K562 (cell line): ENCODE data around the gene GLCCI1. TPM values are rescaled to one million over a fixed set of nuclear protein-coding genes. Genes with fewer than 3 reads are reported as not detected.

ENCODE experiments used
- ATAC-seq: fragments of 200-7000 bp; cut with Tn5 transposase; 3 replicates; pipeline ENCODE4 v1.9.1; 2020; ENCODE audit warnings: moderate library complexity
- BruUV-seq: library from RNA; stranded (reverse); fragments of 400-500 nt; replicated peaks from 2 replicates; lab custom pipeline; 2021; lab: Mats Ljungman, UMichigan
- CTCF ChIA-PET: fragments of 300-600 bp; formaldehyde crosslinking; extraction: SDS; loops from one replicate; lab custom pipeline; 2021; ENCODE audit warnings: low intra/inter-chr PET ratio; lab: Yijun Ruan, JAX
- POLR2A ChIA-PET: fragments of 300-600, 350-650 bp; sonication (Branson Sonifier 250); formaldehyde crosslinking; extraction: SDS; loops from one replicate; lab custom pipeline; 2021; ENCODE audit warnings: antibody characterized with exemption, inconsistent platforms; lab: Yijun Ruan, JAX
- DNase-seq, 4 experiments: peaks; one replicate each; pipeline versions ENCODE4 v3.0.0 to v3.0.0-alpha.2; 2011 to 2018; ENCODE audit warnings: low spot score in 3 of 4, mixed read lengths in 3 of 4; ENCODE audit errors: extremely low read depth in 1 of 4
- FAIRE-seq: peaks from 2 replicates; lab custom pipeline; 2011; peaks lifted over from hg19 to GRCh38; lab: Jason Lieb, UNC
- H2AFZ ChIP-seq: 2 replicates; pipeline ENCODE4 v1.6.0; 2011; ENCODE audit warnings: low read depth, low read length, control low read depth, inconsistent platforms
- H3K27ac ChIP-seq: fragments of 200-600 bp; 3 replicates; pipeline ENCODE4 v1.8.0; 2011; ENCODE audit warnings: low read depth, mild to moderate bottlenecking, control low read depth, inconsistent platforms, low read length, moderate library complexity, mixed read lengths; ENCODE audit errors: extremely low read depth
- H3K27me3 ChIP-seq, 2 experiments: fragments of 300-600 bp in 1 of 2; 2 replicates in 1 of 2; 3 replicates in 1 of 2; pipeline versions ENCODE4 v1.6.0 to v1.8.0; 2011; ENCODE audit warnings: inconsistent platforms in 2 of 2, low read length in 2 of 2, mild to moderate bottlenecking in 1 of 2, mixed read lengths in 1 of 2, moderate library complexity in 1 of 2; ENCODE audit not compliant: control insufficient read depth in 2 of 2, insufficient read depth in 2 of 2
- H3K36me3 ChIP-seq: fragments of 300-600 bp; 3 replicates; pipeline ENCODE4 v1.8.0; 2011; ENCODE audit warnings: mild to moderate bottlenecking, low read length, inconsistent platforms; ENCODE audit not compliant: control insufficient read depth, insufficient read depth
- H3K4me1 ChIP-seq, 2 experiments: fragments of 200-600 bp in 1 of 2; replicated peaks in 1 of 2; 2 replicates in 1 of 2; 3 replicates in 1 of 2; pipeline versions ENCODE4 v1.5.1 to v1.8.0; 2011; ENCODE audit warnings: inconsistent platforms in 2 of 2, low read length in 2 of 2, mild to moderate bottlenecking in 1 of 2, mixed read lengths in 1 of 2, moderate library complexity in 1 of 2; ENCODE audit not compliant: control insufficient read depth in 2 of 2, insufficient read depth in 2 of 2
- H3K4me2 ChIP-seq: 2 replicates; pipeline ENCODE4 v1.6.1; 2011; ENCODE audit warnings: low read length, control low read depth, inconsistent platforms, mixed read lengths; ENCODE audit not compliant: insufficient read depth
- H3K4me3 ChIP-seq: fragments of 200-600 bp; sonication (generic), shearing (Covaris generic); 2 replicates; pipeline ENCODE4 v1.5.1; 2016; ENCODE audit warnings: control low read depth, inconsistent platforms
- H3K79me2 ChIP-seq: fragments of 200-600 bp; 3 replicates; pipeline ENCODE4 v1.8.0; 2011; ENCODE audit warnings: low read length, inconsistent platforms; ENCODE audit not compliant: control insufficient read depth, insufficient read depth
- H3K9ac ChIP-seq, 2 experiments: 2 replicates each; pipeline versions ENCODE4 v1.6.0 to v1.6.1; 2011; ENCODE audit warnings: low read depth in 2 of 2, low read length in 2 of 2, control low read depth in 1 of 2, inconsistent platforms in 1 of 2, mild to moderate bottlenecking in 1 of 2, mixed read lengths in 1 of 2; ENCODE audit not compliant: insufficient read depth in 1 of 2
- H3K9me1 ChIP-seq: one replicate; pipeline ENCODE4 v1.6.0; 2011; ENCODE audit warnings: inconsistent platforms, mild to moderate bottlenecking, low read length, moderate library complexity; ENCODE audit not compliant: control insufficient read depth, insufficient read depth
- H3K9me3 ChIP-seq: replicated peaks from 2 replicates; pipeline ENCODE4 v1.5.1; 2011; ENCODE audit warnings: low read depth, low read length, inconsistent platforms; ENCODE audit not compliant: control insufficient read depth, insufficient read depth
- H4K20me1 ChIP-seq: replicated peaks from 2 replicates; pipeline ENCODE4 v1.6.1; 2011; ENCODE audit warnings: low read length, inconsistent platforms, mixed read lengths; ENCODE audit not compliant: control insufficient read depth, insufficient read depth
- CBX3 ChIP-seq, 2 experiments: IDR thresholded peaks; 1 replicate in 1 of 2; 2 replicates in 1 of 2; pipeline ENCODE4 v1.6.1; 2012; ENCODE audit warnings: inconsistent platforms in 2 of 2, low read length in 2 of 2, borderline replicate concordance in 1 of 2, control low read depth in 1 of 2
- TSHZ1 ChIP-seq: fragments of 250-450 bp; sonication (Bioruptor Pico); IDR thresholded peaks from 2 replicates; pipeline ENCODE4 v1.4.0; 2020; ENCODE audit warnings: mild to moderate bottlenecking, moderate library complexity
- ZNF24 ChIP-seq: fragments of 450-650 bp; IDR thresholded peaks from 2 replicates; pipeline ENCODE4 v1.6.1; 2016
- ZNF655 ChIP-seq: fragments of 250-450 bp; sonication (Bioruptor Pico); IDR thresholded peaks from 2 replicates; pipeline ENCODE4 v1.5.0; 2021
- WGBS: fragments of 100-300 bp; shearing (Covaris generic); methylation state at CpG from one replicate; pipeline ENCODE4 v1.1.6; 2016; ENCODE audit warnings: low coverage, mixed read lengths; ENCODE audit not compliant: insufficient coverage; ENCODE audit errors: missing lambda C conversion rate; 5-methylcytosine and 5-hydroxymethylcytosine counted together
- in situ Hi-C: fragments of 300-500 bp; cut with MboI; formaldehyde crosslinking; loops from 4 replicates; pipeline ENCODE4 v1.15.0; 2018; ENCODE audit warnings: inconsistent platforms, mixed read lengths
- intact Hi-C: fragments of 100-400 bp; cut with micrococcal nuclease; formaldehyde crosslinking; loops from 2 replicates; pipeline ENCODE4 v1.14.2; 2022
- polyA plus RNA-seq, 8 experiments: library from polyadenylated mRNA; depleted of rRNA in 4 of 8; stranded (reverse) in 5 of 8; unstranded in 3 of 8; fragments of >200 nt; fragmentation: Nextera tagmentation in 2 of 8; fragmentation: Illumina TruSeq in 1 of 8; extraction: Ambion mirVana in 2 of 8; extraction: Trizol in 1 of 8; gene quantifications; 2 replicates each; pipeline versions ENCODE4 v1.2.1 to v1.2.3, GENCODE V29; 2011 to 2014; ENCODE audit warnings: inconsistent platforms in 1 of 8, missing spikeins in 1 of 8
- total RNA-seq, 7 experiments: library from RNA; depleted of rRNA in 6 of 7; stranded (reverse); fragments of >200 nt in 6 of 7; fragmentation: Illumina TruSeq in 2 of 7; extraction: Trizol in 2 of 7; gene quantifications; 2 replicates each; pipeline versions ENCODE4 v1.2.1 to v1.2.3, GENCODE V29; 2011 to 2021; ENCODE audit warnings: low replicate concordance in 1 of 7

The GLCCI1 gene
- total and polyA plus RNA-seq, 9 of the 15 experiments (the other 6 are each of a cell fraction or from before 2014, with no cell fraction given) = 2.7 to 11.9 (median 7.2) TPM

- CTCF ChIA-PET = no interaction called here
- no peak for TF ChIP-seq TSHZ1 (CRISPR knock-in tag)
- no peak for TF ChIP-seq ZNF655 (CRISPR knock-in tag)
- TF ChIP-seq CBX3 (IDR thresholded peaks at IDR 0.05; ENCODE audit: borderline replicate concordance in 1 of 2, low read length in 2 of 2) = no peak
- TF ChIP-seq ZNF24 = no peak
- TF ChIP-seq, all 486 proteins: peak for 0
- ATAC-seq = no peak
- H4K20me1 ChIP-seq = no peaks in the 10 kb centered on the region
- WGBS = 31% methylated on average over 1 of the region's 1 CpG
- peaks cover 0 to 9% of the 10 kb centered on the region in 2 experiments; a peak in 1 of 5 replicates for H3K4me1 ChIP-seq
- no peak for DNase-seq
- no peaks in the 10 kb centered on the region for H3K36me3 ChIP-seq
- POLR2A ChIA-PET = interaction anchor here (1.2 kb wide), 1 partner anchor 20 kb away, joined by 4 read pairs; no protein-coding TSS in a partner anchor
- H2AFZ ChIP-seq = no peak overlapping the region
- H3K9me3 ChIP-seq = no peaks in the 10 kb centered on the region
- FAIRE-seq = no peak
- BruUV-seq = no TSS peak
- intact Hi-C loops = no loop called here
- H3K79me2 ChIP-seq = peaks cover 6% of the 10 kb centered on the region
- H3K9me1 ChIP-seq = no peaks in the 10 kb centered on the region
- H3K9ac ChIP-seq = no peak overlapping the region
- no peak overlapping the region for H3K4me3 ChIP-seq
- no peak overlapping the region for H3K27ac ChIP-seq
- in situ Hi-C loops = no loop called here
- H3K4me2 ChIP-seq = no peak overlapping the region
- no peaks in the 10 kb centered on the region for H3K27me3 ChIP-seq
Observed at GRCh38 chr7:7965301-7965700, 3.3 kb upstream of the GLCCI1 start.
